Right lobe of liver (tissue), 4 donors: ENCODE data around the gene MDP1.

Experiments used
- CTCF ChIP-seq, 4 donors: fragments of 200-600 bp in 3 of 4; fragments of 450-650 bp in 1 of 4; IDR thresholded peaks; one replicate each; pipeline versions ENCODE4 v1.5.1 to v1.8.0; 2016 to 2022; ENCODE audit warnings: antibody characterized with exemption in 4 of 4, mild to moderate bottlenecking in 2 of 4
- POLR2A ChIP-seq: fragments of 450-650 bp; IDR thresholded peaks from one replicate; pipeline ENCODE4 v1.6.1; 2017; ENCODE audit warnings: antibody characterized with exemption, mild to moderate bottlenecking
- donor health status: DM: no; HTN: no; CAD: no.
- donor health status: DM: no; HTN: no; CAD: no.
- donor health status: DM: no; HTN: yes; CAD: no.

GRCh38 chr14:24258548-24259265, 42.8 kb upstream of the MDP1 start:
- TF ChIP-seq CTCF (IDR thresholded peaks at IDR 0.05): no peak
- no peak for TF ChIP-seq POLR2A
